ENCODE measurements around the gene ACADL. TPM values are rescaled to one million over a fixed set of nuclear protein-coding genes. Genes with fewer than 3 reads are reported as not detected.
"Not testable (repeated sequence)": the region's sequence is repeated elsewhere in the genome, so short reads cannot be mapped to it uniquely, and the experiment has no call there.

ACADL gene
- total RNA-seq, 1 donor from 2014 or later, result 0.38 TPM

DNA sequence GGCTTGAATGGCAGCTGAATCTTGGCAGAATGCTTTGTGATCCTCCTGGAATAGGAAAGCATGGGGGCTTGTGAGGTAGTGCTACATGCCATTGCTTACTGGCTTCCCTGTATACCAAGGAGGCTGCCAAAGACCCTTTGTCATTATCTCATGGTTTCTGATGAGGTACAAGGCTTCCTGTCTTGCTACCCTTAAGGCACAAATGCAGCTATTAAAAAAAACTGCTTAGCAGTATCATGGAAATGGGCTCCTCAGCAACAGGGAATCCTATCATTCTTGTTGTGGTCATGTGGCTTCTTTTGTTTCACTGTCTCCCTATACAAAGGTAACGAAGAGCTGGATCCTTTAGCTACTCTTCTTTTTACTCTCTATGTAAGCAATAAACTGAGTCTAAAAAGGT, 47.5 kb downstream of the ACADL start:
- Mint-ChIP-seq H3K27ac (no peak overlapping the region), H3K36me3 (ENCODE audit: insufficient read depth) (peaks cover 2% of the 10 kb centered on the region), H3K9me3 (ENCODE audit: low read depth) (peaks cover 5% of the 10 kb centered on the region)

GRCh38 chr2:210177115-210177514, 48.1 kb downstream of the ACADL start:
- not testable (repeated sequence) for H3K27ac Mint-ChIP-seq; H3K9me3 Mint-ChIP-seq (ENCODE audit: low read depth); H3K36me3 Mint-ChIP-seq (ENCODE audit: insufficient read depth); H3K4me3 Mint-ChIP-seq (ENCODE audit: low read depth); DNase-seq (ENCODE audit: low spot score, unreplicated experiment); H3K27me3 Mint-ChIP-seq
- peaks cover 19% of the 10 kb centered on the region for H3K4me1 Mint-ChIP-seq (ENCODE audit: low read depth)

More for the DNA sequence above, 47.5 kb downstream of the ACADL start:
- DNase-seq (ENCODE audit: low spot score, unreplicated experiment), result no peak
- no peaks in the 10 kb centered on the region for H3K27me3 Mint-ChIP-seq
- peaks cover 19% of the 10 kb centered on the region for H3K4me1 Mint-ChIP-seq (ENCODE audit: low read depth)
- no peak overlapping the region for H3K4me3 Mint-ChIP-seq (ENCODE audit: low read depth)
- TF ChIP-seq CTCF (IDR thresholded peaks at IDR 0.05; ENCODE audit: unreplicated experiment), result no peak

- H3K27me3 Mint-ChIP-seq, result no peaks in the 10 kb centered on the region
- no peak overlapping the region for H3K27ac Mint-ChIP-seq
- no peak for TF ChIP-seq CTCF (IDR thresholded peaks at IDR 0.05; ENCODE audit: unreplicated experiment)
- H3K36me3 Mint-ChIP-seq (ENCODE audit: insufficient read depth), result no peaks in the 10 kb centered on the region
- no peaks in the 10 kb centered on the region for H3K9me3 Mint-ChIP-seq (ENCODE audit: low read depth)
- H3K4me3 Mint-ChIP-seq (ENCODE audit: low read depth), result no peak overlapping the region
- DNase-seq (ENCODE audit: low spot score, unreplicated experiment), result no peak
- H3K4me1 Mint-ChIP-seq (ENCODE audit: low read depth), result peaks cover 11% of the 10 kb centered on the region
These were observed 51.2 kb downstream of the ACADL start for GRCh38 chr2:210174086-210174485.

- no peak for TF ChIP-seq CTCF (IDR thresholded peaks at IDR 0.05; ENCODE audit: unreplicated experiment)
These were observed 53.0 kb downstream of the ACADL start for GRCh38 chr2:210172219-210172575.

DNA sequence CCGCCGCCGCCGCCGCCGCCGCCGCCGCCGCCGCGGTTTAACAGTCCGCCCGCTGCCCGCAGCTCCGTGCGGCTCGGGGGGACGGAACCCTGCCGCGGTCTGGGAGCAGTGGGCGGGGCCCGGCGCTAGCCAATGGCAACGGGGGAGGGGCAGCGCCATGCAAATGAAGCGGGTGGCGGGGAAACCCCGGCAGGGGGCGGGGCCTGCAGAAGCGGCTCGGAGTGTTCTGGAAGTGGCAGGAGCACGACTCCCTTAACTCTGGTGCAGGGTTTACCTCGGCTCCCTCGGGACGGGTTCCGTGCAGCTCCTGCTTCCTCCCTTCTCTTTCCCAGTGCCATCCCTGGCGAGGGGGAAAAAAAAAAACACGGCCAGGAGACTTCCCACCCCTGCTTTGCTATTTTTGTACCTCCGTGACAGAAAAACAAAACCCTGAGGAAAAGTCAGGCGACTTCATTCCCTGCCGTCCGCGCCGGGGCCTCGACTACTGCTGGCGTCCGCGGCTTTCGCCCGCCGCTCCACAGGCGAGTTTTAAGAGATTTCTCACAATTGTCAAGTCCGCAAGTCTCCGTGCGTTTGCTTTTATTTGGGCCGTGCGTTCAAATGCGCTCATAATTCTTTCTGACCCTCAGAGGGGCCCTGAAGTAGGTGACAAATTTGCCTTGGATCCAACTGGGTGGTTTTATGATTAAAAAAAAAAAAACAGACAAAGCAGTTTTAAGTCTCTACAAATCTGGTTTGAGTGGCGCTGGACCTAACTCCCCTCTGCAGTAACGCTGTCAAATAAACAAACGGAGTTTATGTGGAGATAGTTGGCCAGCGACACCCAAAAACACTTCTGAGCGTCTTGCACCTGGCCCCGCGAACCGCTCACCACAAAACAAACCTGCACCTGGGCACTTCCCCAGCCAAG, 53.7 kb downstream of the ACADL start, which contains the start of gene KANSL1L:
KANSL1L (minus strand) TSS at position 101 of the 910 bp plus-strand sequence. CDS start 16,827 bp downstream, outside the sequence.
- Mint-ChIP-seq H3K9me3 (ENCODE audit: low read depth) (no peaks in the 10 kb centered on the region), H3K27ac (peak within 1 kb of the TSS; percentile 98)

More at GRCh38 chr2:210172219-210172575, 53.0 kb downstream of the ACADL start:
- H3K27ac Mint-ChIP-seq, result peak overlapping the region; percentile 98
- H3K4me3 Mint-ChIP-seq (ENCODE audit: low read depth), result peak overlapping the region; percentile 90
- DNase-seq (ENCODE audit: low spot score, unreplicated experiment), result no peak
- no peaks in the 10 kb centered on the region for H3K36me3 Mint-ChIP-seq (ENCODE audit: insufficient read depth)
- H3K9me3 Mint-ChIP-seq (ENCODE audit: low read depth), result no peaks in the 10 kb centered on the region
- peaks cover 24% of the 10 kb centered on the region for H3K4me1 Mint-ChIP-seq (ENCODE audit: low read depth)
- no peaks in the 10 kb centered on the region for H3K27me3 Mint-ChIP-seq

More for the DNA sequence above, 53.7 kb downstream of the ACADL start, which contains the start of gene KANSL1L:
- no peak for TF ChIP-seq CTCF (IDR thresholded peaks at IDR 0.05; ENCODE audit: unreplicated experiment)
- DNase-seq (ENCODE audit: low spot score, unreplicated experiment), result peak; percentile 99
- Mint-ChIP-seq H3K36me3 (ENCODE audit: insufficient read depth) (no peaks in the 10 kb centered on the region), H3K4me1 (ENCODE audit: low read depth) (peaks cover 25% of the 10 kb centered on the region), H3K27me3 (no peaks in the 10 kb centered on the region), H3K4me3 (ENCODE audit: low read depth) (peak within 1 kb of the TSS; percentile 99)

Measured in progenitor cell of endocrine pancreas (in vitro differentiated cells).